Rectal smooth muscle tissue (tissue), 1 donor: Measurements from ENCODE around the gene RUNDC3A.

ENCODE experiments used
- H3K27ac ChIP-seq: one replicate; pipeline ENCODE4 v1.7.0; 2013; ENCODE audit warnings: low read depth, low read length, inconsistent platforms
- H3K27me3 ChIP-seq: one replicate; pipeline ENCODE4 v1.7.0; 2013; ENCODE audit warnings: low read length; ENCODE audit not compliant: control insufficient read depth, insufficient read depth
- H3K36me3 ChIP-seq: one replicate; pipeline ENCODE4 v1.7.0; 2013; ENCODE audit warnings: low read length; ENCODE audit not compliant: control insufficient read depth, insufficient read depth
- H3K4me1 ChIP-seq: one replicate; pipeline ENCODE4 v1.7.0; 2013; ENCODE audit warnings: low read length; ENCODE audit not compliant: control insufficient read depth, insufficient read depth
- H3K4me3 ChIP-seq: one replicate; pipeline ENCODE4 v1.7.0; 2013; ENCODE audit warnings: low read length
- H3K9ac ChIP-seq: one replicate; pipeline ENCODE4 v1.7.0; 2013; ENCODE audit warnings: low read length

Gene RUNDC3A

GRCh38 chr17:44314869-44315661, 6.7 kb downstream of the RUNDC3A start:
- H3K4me1 ChIP-seq, result no peaks in the 10 kb centered on the region
- no peak overlapping the region for H3K27ac ChIP-seq
- H3K9ac ChIP-seq, result no peak overlapping the region
- no peak overlapping the region for H3K4me3 ChIP-seq
- H3K36me3 ChIP-seq, result no peaks in the 10 kb centered on the region
- peaks cover 21% of the 10 kb centered on the region for H3K27me3 ChIP-seq

GRCh38 chr17:44315760-44316731, 7.6 kb downstream of the RUNDC3A start:
- Histone ChIP-seq H3K27ac (no peak overlapping the region), H3K27me3 (peaks cover 21% of the 10 kb centered on the region), H3K4me1 (no peaks in the 10 kb centered on the region), H3K9ac (no peak overlapping the region), H3K4me3 (no peak overlapping the region), H3K36me3 (peaks cover 2% of the 10 kb centered on the region)

GRCh38 chr17:44317545-44317944, 9.1 kb downstream of the RUNDC3A start:
- peaks cover 9% of the 10 kb centered on the region for H3K36me3 ChIP-seq
- H3K27me3 ChIP-seq, result peaks cover 21% of the 10 kb centered on the region
- no peak overlapping the region for H3K27ac ChIP-seq
- H3K4me1 ChIP-seq, result no peaks in the 10 kb centered on the region
- no peak overlapping the region for H3K9ac ChIP-seq
- no peak overlapping the region for H3K4me3 ChIP-seq

GRCh38 chr17:44318077-44318892, 9.9 kb downstream of the RUNDC3A start:
- no peak overlapping the region for H3K9ac ChIP-seq
- peaks cover 21% of the 10 kb centered on the region for H3K27me3 ChIP-seq
- H3K36me3 ChIP-seq, result peaks cover 9% of the 10 kb centered on the region
- H3K4me3 ChIP-seq, result no peak overlapping the region
- no peaks in the 10 kb centered on the region for H3K4me1 ChIP-seq
- no peak overlapping the region for H3K27ac ChIP-seq

- Histone ChIP-seq H3K27me3 (peaks cover 15% of the 10 kb centered on the region), H3K4me1 (peaks cover 5% of the 10 kb centered on the region), H3K27ac (no peak overlapping the region), H3K9ac (no peak overlapping the region), H3K36me3 (peaks cover 9% of the 10 kb centered on the region), H3K4me3 (no peak overlapping the region)
Measured at GRCh38 chr17:44320066-44320465, 11.7 kb downstream of the RUNDC3A start.

GRCh38 chr17:44321246-44322120, 13.1 kb downstream of the RUNDC3A start:
- Histone ChIP-seq H3K4me1 (peaks cover 5% of the 10 kb centered on the region), H3K36me3 (peaks cover 9% of the 10 kb centered on the region)

GRCh38 chr17:44322236-44322895, 14.0 kb downstream of the RUNDC3A start:
- H3K9ac ChIP-seq, result no peak overlapping the region
- H3K36me3 ChIP-seq, result peaks cover 9% of the 10 kb centered on the region
- H3K27ac ChIP-seq, result no peak overlapping the region
- no peaks in the 10 kb centered on the region for H3K27me3 ChIP-seq
- H3K4me1 ChIP-seq, result peaks cover 5% of the 10 kb centered on the region
- no peak overlapping the region for H3K4me3 ChIP-seq

More at GRCh38 chr17:44321246-44322120, 13.1 kb downstream of the RUNDC3A start:
- Histone ChIP-seq H3K4me3 (no peak overlapping the region), H3K27me3 (peaks cover 5% of the 10 kb centered on the region), H3K27ac (no peak overlapping the region), H3K9ac (no peak overlapping the region)

GRCh38 chr17:44323359-44324091, 15.1 kb downstream of the RUNDC3A start:
- Histone ChIP-seq H3K4me1 (peaks cover 5% of the 10 kb centered on the region), H3K4me3 (peak overlapping the region; percentile 85), H3K27me3 (no peaks in the 10 kb centered on the region), H3K36me3 (peaks cover 9% of the 10 kb centered on the region), H3K9ac (peak overlapping the region; percentile 61), H3K27ac (no peak overlapping the region)

GRCh38 chr17:44324092-44324570, 15.7 kb downstream of the RUNDC3A start:
- Histone ChIP-seq H3K9ac (peak overlapping the region; percentile 61), H3K27ac (peak overlapping the region; percentile 65), H3K36me3 (peaks cover 9% of the 10 kb centered on the region), H3K4me3 (peak overlapping the region; percentile 85), H3K4me1 (peaks cover 5% of the 10 kb centered on the region), H3K27me3 (no peaks in the 10 kb centered on the region)

- H3K27me3 ChIP-seq, result no peaks in the 10 kb centered on the region
- H3K27ac ChIP-seq, result peak within 1 kb of the TSS; percentile 99
- H3K36me3 ChIP-seq, result peaks cover 9% of the 10 kb centered on the region
- peak within 1 kb of the TSS; percentile 85 for H3K4me3 ChIP-seq
- peak within 1 kb of the TSS; percentile 61 for H3K9ac ChIP-seq
- H3K4me1 ChIP-seq, result peaks cover 5% of the 10 kb centered on the region
Measured at GRCh38 chr17:44324571-44325275, 16.3 kb downstream of the RUNDC3A start, which contains the start of gene SLC25A39. SLC25A39 (minus strand) TSS chr17:44324823; CDS start chr17:44323562, 1,261 bp downstream.
